Brain pericyte (primary cell): ENCODE data around the gene PCDH15.

ENCODE experiments used
- DNase-seq: peaks from one replicate; pipeline ENCODE4 v3.0.0-alpha.2; 2012; ENCODE audit warnings: low read depth, low spot score

Gene PCDH15

DNA sequence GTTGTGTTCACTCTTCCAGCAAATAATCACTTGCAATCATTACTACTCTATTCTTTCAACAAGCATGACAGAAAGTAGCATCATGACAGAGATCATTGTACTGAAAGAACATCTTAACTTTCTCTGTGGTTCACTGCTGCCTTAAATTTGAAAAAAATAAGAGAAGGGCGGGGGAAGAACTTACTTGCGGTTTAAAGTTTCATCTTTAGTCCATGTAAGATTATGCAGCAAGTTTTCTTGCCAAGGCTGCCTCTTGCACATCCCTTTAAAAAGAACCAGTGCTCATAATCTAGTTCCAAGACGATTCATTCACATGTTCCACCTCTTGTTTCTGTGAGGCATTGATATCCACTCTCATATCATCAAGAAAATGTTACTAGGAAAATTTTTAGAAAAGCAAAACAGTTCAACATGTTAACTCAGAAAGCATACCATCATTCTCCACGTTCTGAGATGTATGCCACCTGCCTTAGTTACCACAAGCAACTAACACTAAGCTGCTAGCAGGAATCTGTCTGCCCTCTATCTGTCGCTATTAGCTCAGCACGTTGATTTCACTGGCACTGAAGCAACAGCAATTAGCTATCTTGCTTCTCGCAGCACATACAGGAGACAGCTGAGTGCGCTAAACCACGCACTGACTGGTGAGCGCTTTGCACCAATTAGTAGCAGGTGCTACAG lies at the start of gene PCDH15:
Gene PCDH15 (minus strand): TSS at position 491 of the 681 bp plus-strand sequence. CDS start 136,969 bp downstream, outside the sequence.
- no peak for DNase-seq

DNA sequence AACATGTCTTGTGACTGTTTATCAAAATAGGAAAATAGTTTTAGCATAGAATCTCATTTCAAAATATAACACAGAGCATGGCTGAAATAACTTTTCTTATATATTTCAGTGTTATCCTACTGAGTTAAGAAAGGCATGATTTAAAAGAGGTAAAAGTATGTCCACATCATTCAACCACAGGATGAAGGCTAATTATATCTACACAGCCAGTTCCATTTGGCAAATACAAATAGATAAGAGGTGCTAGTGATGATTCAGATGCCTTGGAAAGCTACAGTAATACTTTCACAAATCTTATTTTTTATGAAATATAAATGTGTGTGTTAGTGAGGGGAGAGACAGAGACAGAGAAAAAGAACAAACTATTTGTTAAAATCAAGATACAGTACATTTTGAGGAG lies 42.9 kb upstream of the PCDH15 start:
- DNase-seq: no peak

DNA sequence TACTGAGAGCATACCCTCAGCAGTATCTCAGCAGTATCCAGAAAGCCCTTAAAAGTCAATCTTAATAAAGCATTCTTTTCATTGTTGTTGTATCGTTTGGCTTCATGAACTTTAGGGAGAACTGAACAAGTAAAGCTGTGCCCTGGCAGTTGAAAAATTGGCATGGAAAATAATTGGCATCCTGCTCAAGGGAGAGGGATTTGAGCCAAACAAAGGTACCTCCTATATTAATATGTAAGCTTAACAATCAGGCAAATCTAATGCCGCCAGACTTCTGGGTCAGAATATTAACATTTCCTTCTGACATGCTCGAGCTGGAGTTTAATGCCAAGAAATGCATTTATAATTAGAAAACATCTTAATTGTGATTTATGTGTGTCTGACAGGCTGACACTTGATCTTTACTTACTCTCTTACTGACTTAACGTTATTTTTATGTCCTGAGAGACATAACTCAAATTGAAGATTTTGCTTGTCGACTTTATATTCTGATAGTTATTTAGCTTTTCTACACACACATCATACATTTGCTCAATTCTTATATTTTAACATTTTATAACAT lies 42.1 kb upstream of the PCDH15 start:
- DNase-seq: no peak

DNA sequence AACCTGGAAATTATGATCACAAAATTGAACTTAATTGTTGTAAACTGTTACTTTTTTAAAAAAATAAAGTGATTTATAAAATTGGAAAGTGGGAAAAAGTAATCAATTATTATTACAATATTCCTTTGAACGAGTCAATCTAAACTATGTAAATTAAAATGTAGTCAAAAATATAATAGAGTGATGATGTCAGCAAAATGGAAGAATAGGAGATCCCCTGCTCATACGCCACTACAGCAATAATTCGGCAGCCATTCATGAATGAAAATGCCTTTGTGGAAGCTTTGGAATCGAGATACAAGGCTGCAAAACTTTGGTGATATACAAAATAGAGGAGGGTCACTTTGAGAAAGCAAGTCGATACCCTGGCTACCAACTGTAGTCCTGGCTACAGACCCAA lies 36.4 kb upstream of the PCDH15 start:
- DNase-seq: no peak

DNA sequence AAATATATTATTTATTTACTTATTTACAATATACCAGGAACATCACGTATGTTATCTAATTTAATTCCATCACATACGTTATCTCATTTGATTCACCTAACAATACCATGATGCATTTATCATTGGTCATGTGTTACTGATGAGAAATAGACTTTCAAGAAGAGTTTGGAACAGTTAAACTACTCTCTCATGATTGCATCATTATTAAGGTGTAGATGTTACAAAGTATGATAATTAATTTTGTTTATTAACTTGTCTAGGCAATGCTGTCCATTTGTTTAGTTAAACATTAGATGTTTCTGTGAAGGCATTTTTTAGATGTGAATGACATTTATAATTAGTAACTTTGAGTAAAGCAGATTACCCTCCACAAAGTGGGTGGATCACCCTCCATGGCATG lies 32.0 kb upstream of the PCDH15 start:
- no peak for DNase-seq

DNA sequence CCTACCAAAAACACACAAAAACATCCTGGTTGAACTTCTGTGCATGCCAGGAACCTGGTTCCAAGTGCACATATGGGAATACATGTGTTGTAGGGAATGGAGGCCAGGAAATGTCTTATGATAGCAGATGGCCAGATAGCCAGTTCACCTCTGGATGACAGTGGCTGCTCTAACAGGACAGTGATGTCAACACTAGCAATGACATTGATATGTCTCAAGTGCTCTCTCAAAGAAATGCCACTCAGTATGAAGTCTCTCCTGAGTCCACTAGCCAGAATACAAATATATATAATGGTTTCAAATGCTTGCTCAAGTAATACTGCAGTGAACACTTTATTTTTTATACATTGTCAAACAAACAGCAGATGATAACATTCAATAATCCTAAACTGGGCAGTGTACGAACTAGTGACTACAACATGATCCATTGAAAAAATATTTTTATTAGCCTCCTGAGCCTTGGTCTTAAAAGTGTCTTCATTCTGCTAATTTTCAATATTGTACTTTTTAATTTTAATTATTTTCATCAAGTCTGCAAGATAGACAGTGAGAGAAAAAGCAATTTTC lies 26.0 kb upstream of the PCDH15 start:
- no peak for DNase-seq

DNA sequence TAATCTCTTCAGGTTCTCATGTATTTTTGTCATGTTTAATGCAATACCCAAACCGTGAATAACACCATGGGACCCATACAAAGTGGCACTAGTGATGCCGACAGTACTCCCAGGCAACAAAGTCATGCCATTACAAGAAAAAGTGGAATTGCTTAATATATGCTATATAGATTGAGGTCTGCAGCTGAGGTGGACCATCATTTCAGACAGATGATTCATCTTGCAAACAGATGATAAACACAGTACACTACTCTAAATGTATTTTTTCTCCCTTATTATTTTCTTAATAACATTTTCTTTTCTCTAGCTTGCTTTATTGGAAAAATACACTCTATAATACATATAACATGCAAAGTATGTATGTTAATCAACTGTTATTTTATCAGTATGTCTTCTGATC lies 14.6 kb upstream of the PCDH15 start:
- no peak for DNase-seq

DNA sequence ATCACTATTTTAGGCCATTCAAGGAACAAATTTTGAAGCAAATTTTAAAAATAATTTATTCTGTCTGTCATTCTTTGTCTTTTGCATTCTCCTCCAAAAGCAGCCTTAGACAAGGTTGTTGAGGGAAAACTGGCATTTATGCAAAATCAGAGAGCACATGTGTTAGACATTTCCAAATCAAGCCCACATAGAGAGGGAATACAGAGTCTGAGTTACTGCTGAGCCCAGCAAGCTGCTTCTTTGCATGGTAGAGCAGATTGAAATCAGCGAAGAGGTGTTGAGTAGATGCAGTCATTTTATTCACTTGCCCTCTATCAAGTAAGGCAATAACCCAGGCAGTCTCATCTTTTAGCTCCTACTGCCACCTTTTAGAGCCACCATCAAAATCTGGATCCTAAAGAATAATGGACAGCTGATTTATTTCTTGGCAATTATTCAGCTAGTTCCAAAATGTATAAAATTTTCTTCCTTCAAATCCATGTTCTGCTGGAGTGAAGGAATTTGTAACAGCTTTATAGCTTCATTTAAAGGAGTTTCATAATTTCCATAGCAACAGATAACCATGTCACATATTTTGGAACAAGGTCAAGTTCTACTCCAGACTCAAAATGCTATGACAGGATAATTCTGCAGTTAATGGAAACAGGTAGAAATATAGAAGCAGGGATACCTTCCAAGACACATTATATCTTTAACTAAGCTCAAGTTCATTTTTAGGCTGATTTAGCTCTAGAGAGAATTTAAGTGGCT lies 7.3 kb upstream of the PCDH15 start:
- DNase-seq: no peak

DNA sequence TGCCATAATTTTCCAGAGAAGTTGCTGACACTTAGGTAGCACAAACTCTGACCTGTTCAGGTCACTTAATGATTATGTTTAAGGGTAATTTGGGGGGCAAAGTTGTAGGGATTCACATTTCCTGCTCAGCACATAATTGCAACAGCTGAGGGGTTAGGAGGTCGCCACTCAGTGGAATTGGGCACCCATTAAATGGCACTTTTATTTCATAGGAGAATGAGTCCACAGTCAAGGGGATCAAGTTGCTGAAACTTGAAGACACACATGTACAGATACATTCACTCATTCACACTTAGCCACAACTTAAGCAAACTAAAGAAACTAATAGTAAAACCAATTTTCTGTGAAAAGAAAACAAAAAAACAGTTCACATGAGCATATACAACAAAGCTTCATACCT lies 1.5 kb downstream of the PCDH15 start:
- DNase-seq: no peak

DNA sequence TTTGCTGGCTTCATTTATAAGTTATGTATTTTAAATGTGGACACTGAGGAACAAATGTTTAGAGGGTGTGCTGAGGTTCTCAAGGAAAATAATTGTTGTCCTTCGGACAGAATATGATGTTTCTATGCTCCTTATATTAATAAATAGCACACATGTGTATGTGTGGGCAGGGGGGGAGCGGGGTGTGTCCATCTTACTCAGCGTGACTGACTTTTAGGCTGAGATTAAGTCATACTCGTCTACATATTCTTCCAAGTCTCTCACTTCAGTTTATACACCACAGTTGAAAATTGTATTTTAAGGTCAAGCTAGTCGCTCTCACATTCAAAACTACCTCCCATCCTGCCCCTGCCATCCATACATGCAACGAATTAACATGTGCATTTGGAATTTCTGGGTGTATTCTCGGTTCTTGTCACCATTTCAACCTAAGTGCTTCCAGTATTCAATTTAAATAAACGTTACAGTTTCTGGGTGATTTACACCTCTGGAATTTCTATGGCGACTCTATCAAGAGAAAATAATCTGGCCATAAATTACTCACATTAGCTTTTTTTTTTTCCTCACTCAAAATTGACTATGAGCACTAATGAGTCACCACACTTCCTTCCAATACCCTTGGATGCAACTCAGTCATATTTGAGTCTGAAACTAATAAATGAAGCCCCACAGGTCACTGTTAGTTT lies 3.3 kb downstream of the PCDH15 start:
- no peak for DNase-seq

DNA sequence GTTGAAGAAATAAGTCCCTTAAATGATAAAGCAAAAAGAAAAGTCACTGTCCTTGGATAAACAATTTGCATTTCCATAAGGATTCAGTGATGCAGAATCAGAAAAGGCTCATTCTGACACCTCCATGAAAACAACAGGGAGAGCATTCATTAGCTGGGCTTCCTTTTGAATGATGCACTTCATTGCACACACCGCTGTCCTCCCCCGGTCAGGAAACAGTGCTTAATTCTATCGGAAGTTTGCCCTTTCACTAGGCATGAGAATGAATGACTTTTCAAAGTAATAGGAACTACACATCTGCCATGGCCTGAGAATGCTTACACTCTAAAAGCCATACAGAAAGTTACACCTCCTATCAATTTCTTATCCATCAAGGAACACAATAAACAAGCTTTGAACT lies 4.2 kb downstream of the PCDH15 start:
- DNase-seq: no peak

DNA sequence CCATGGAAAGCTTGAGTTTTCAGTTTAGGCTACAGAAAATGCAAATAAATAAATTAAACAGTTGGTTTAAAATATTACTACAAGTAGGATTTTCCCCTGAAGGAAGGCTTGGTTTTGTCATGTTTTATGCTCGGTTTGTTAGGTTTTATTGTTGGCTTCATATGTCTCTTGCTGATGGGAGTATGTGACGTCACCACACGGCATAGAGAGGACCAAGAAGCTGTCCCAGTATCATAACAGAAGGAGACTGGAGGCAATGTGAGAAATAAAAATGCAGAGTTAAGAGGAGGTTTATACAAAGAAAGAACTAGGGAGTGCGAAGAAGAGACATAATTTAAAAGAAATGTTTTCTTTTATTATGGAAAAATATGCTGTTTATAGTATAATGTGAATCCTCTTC lies 24.4 kb downstream of the PCDH15 start:
- no peak for DNase-seq

DNA sequence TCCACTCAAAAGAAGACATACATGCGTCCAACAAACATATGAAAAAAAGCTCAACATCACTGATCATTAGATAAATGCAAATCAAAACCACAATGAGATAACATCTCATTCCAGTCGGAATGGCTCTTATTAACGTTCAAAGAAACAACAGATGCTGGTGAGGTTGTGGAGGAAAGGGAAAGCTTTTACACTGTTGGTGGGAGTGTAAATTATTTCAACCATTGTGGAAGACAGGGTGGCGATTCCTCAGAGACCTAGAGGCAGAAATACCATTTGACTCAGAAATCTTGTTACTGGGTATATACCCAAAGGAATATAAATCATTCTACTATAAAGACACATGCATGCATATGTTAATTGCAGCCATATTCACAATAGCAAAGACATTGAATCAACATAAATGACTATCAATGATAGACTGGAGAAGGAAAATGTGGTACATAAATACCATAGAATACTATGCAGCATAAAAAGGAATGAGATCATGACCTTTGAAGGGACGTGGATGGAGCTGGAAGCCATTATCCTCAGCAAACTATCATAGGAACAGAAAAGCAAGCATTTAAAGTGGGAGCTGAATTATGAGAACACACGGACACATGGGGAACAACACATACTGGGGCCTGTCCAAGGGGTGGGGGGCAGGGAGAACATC lies 28.4 kb downstream of the PCDH15 start:
- no peak for DNase-seq

DNA sequence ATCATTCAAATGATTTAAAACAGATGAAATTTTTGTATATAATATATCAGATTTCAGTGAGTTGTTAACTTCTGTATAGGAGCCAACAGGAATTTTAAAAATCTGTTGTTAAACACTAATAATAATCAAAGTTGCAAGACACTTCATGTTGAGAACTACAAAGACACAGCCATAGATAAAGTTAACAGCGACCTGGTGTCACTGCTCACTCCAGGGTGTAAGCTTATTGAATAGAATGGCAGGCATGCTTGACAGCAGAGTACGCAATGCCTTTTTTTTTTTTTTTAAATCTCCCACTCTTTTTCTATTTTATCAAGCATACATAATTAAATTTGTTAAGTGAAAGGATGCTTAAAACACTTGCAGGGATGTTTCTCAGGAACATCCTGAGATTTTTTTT lies 32.0 kb downstream of the PCDH15 start:
- no peak for DNase-seq

DNA sequence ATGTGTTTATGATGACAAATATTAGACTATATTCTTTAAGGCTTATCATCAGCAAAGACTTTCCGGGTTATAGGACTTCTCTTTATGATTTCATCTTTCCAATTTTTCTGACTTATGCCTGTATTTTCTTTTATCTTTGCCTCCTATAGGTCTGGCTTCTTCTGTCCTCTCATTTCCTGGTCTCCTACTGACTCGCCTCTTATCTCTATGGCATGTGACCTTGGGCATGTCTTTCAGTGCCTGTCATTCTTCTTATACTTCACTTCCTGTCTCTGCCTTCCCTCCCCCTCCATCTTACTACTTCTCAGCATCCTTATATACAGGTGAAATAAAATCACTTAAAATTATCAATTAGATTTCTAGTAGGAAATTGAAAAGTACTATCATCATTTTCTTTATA lies 42.2 kb downstream of the PCDH15 start:
- no peak for DNase-seq

DNA sequence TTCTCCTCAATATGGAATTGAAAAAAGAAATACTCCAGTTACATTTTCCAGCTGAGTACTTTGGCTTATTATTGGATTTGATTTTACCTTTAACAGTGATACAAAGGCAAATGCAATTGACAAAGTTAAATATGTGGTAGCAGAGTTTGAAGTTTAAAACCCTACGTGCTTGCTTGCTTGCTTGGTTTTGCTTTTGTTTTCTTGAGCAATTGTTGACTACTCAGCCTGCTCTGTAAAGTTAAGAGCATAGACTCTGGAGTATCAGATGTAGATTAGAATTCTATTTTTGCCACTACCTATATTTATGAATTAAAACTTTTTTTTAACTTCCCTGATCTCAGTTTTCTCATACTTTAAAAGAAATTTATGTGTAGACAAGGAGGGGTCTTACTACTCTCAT lies 51.4 kb downstream of the PCDH15 start:
- no peak for DNase-seq

DNA sequence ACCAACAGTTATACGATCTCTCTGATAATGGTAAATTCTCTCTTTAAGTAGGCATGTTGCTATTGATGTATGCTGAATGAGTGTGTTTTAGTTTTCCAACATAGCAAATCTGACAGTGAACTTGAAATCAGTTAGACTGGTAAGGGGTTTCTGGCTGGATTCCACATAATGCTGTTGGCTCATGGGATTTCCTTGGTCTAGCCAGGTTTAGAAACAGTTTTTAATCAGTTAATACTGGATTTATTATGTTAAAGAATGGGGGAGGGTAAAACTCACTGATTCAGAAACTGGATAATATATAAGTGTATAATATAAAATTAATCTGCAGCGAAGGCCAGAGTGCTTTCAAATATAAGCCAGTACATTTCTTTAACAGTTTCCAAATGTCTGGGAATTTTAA lies 55.6 kb downstream of the PCDH15 start:
- no peak for DNase-seq

DNA sequence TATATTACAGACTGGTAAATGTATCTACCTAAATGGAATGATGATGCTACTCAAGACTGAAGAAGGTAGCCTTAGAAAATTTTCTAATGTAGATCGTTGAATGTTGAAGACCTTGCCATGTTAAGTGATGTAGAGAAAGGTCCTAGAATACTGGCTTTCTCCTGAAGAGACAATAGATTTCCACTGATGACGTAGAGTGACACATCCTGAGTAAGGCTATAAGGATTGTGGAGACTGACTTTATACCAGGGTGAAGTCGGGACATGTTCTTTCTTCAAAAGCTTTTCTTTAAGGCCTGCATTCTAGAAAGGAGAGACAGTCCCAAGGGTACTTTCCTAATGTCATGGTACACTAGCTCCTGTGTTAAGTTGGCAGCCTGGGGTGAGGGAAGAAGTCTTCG lies 58.6 kb downstream of the PCDH15 start:
- no peak for DNase-seq

DNA sequence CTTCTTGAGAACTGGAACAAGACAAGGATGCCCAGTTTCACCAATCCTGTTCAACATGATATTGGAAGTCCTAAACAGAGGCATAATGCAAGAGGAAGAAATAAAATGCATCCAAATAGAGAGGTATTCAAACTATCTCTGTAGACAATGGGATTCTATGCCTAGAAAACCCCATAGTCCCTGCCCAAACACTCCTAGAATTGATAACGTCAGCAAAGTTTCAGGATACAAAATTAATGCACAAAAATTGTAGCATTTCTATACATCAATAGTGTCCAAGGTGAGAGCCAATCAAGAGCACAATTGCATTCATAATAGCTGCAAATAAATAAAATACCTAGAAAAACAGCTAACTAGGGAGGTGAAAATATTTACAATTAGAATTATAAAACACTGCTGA lies 72.5 kb downstream of the PCDH15 start:
- no peak for DNase-seq

DNA sequence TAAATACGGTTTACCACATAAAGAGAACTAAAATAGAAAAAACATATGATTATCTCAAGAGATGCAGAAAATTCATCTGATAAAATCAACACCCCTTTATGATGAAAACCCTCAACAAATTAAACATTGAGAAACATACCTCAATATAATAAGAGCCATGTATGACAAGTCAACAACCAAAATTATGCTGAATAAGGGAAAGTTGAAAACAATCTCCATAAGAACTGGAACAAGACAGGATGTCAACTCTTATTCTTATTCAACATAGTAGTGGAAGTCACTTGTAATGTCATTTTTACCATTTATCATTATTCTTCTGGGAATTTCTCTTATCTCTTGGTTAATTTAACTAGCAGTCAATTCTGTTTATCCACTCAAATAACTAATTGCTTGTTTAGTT lies 79.0 kb downstream of the PCDH15 start:
- DNase-seq: no peak

DNA sequence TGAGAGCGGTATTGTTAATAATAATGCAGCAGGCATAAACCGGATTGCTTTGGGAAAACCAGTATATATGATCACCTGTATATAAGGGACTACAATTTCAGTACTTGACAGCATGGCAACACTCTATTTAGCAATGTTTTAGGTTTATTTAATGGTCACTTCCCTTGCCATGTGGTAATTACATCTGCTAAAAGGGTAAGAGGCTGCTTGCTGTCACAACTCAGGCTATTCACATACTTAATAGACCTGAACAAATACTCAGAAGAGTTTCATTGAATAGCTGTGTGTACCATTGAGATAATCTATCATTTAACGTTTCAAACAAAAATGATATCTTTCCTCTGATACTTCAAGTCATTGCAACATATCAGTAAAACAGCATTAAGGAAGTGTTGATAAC lies 90.1 kb downstream of the PCDH15 start:
- DNase-seq: no peak

DNA sequence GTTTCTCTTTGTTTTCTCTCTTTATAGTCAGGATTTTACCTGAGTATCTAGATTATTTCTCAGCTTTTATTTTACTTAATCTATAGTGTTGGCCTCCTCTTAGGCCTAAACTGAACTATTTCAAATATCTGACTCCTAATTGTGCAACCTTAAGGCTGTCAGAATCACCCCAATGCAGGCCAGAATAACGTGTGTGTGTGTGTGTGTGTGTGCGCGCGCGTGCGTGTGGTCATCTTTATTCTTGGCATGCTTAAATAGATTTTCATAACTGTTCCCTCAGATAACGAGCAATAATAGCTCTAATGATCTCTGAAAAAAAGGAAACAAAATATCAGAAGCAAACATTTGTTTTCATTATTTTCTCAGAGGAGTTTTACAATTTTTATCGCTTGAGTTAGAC lies 92.4 kb downstream of the PCDH15 start:
- no peak for DNase-seq
